ENCODE measurements around the gene CACNA2D3.

GRCh38 chr3:54177816-54178215 is 55.5 kb downstream of the CACNA2D3 start:
- no peak for TF ChIP-seq CTCF (conservative IDR thresholded peaks at IDR 0.05)
- no peak for TF ChIP-seq EZH2 (IDR thresholded peaks at IDR 0.05; ENCODE audit: low read depth)

Data from PC-9 (cell line).